Measurements from ENCODE around the gene LRP5. TPM values are rescaled to one million over a fixed set of nuclear protein-coding genes. Genes with fewer than 3 reads are reported as not detected.
A peak's percentile ranks its signal among the peaks of the same experiment; 100 is the strongest.

The LRP5 gene
- total and polyA plus RNA-seq, 9 donors: 3.1 to 63.8 (median 47.2) TPM

GRCh38 chr11:68372625-68373024 lies 60.2 kb downstream of the LRP5 start:
- H3K27ac ChIP-seq: peak overlapping the region in 1 of 2 donors; percentile 82
- 46 to 68% (median 48%) methylated on average over 15 of the region's 15 CpGs for WGBS, 3 donors
- TF ChIP-seq CTCF (IDR thresholded peaks at IDR 0.05) (no peak), EP300 (IDR thresholded peaks at IDR 0.05) (no peak), POLR2A (IDR thresholded peaks at IDR 0.05) (no peak)
- H3K36me3 ChIP-seq: no peaks in the 10 kb centered on the region
- no peaks in the 10 kb centered on the region for H3K27me3 ChIP-seq
- DNase-seq: peak in 3 of 5 donors; percentile 49 to 59 (median 54)
- no peak overlapping the region for H3K4me3 ChIP-seq
- no peaks in the 10 kb centered on the region for H3K9me3 ChIP-seq
- H3K4me1 ChIP-seq (ENCODE audit: insufficient read depth): peaks cover 18% of the 10 kb centered on the region
- intact Hi-C loops (cut with DNase I): loop anchor here in 1 of 4 donors (10.0 kb wide), 1 partner anchor 58 kb away; the partner anchor contains the start of gene LRP5

- Histone ChIP-seq H3K36me3 (no peaks in the 10 kb centered on the region), H3K27me3 (no peaks in the 10 kb centered on the region), H3K27ac (peak overlapping the region; percentile 64 to 82), H3K4me1 (ENCODE audit: insufficient read depth) (peaks cover 18% of the 10 kb centered on the region), H3K4me3 (no peak overlapping the region), H3K9me3 (no peaks in the 10 kb centered on the region)
- DNase-seq: peak; percentile 58 to 72 (median 64)
- intact Hi-C loops (cut with DNase I): loop anchor here in 1 of 4 donors (10.0 kb wide), 1 partner anchor 59 kb away; the partner anchor contains the start of gene LRP5
- TF ChIP-seq CTCF (IDR thresholded peaks at IDR 0.05) (no peak), POLR2A (IDR thresholded peaks at IDR 0.05) (no peak), EP300 (IDR thresholded peaks at IDR 0.05) (no peak)
- WGBS, 3 donors: 46 to 55% (median 51%) methylated on average over 19 to 22 of the region's 22 CpGs
Observed at GRCh38 chr11:68373189-68373814, 60.9 kb downstream of the LRP5 start.

GRCh38 chr11:68373815-68374501 lies 61.6 kb downstream of the LRP5 start:
- Histone ChIP-seq H3K9me3 (no peaks in the 10 kb centered on the region), H3K4me3 (peak overlapping the region; percentile 11), H3K36me3 (no peaks in the 10 kb centered on the region), H3K4me1 (ENCODE audit: insufficient read depth) (peaks cover 18% of the 10 kb centered on the region), H3K27me3 (no peaks in the 10 kb centered on the region), H3K27ac (peak overlapping the region; percentile 64 to 82)
- peak in 3 of 5 donors; percentile 31 to 55 (median 45) for DNase-seq
- TF ChIP-seq CTCF (IDR thresholded peaks at IDR 0.05) (no peak), POLR2A (IDR thresholded peaks at IDR 0.05) (no peak), EP300 (IDR thresholded peaks at IDR 0.05) (no peak)
- 8 to 14% (median 10%) methylated on average over 33 of the region's 33 CpGs for WGBS, 3 donors
- intact Hi-C loops (cut with DNase I): loop anchor here in 1 of 4 donors (10.0 kb wide), 1 partner anchor 59 kb away; the partner anchor contains the start of gene LRP5

- H3K4me1 ChIP-seq (ENCODE audit: insufficient read depth): peaks cover 18% of the 10 kb centered on the region
- no peak overlapping the region for H3K4me3 ChIP-seq
- WGBS, 3 donors: 49 to 56% (median 55%) methylated on average over 12 of the region's 12 CpGs
- no peaks in the 10 kb centered on the region for H3K27me3 ChIP-seq
- TF ChIP-seq CTCF (IDR thresholded peaks at IDR 0.05) (no peak), POLR2A (IDR thresholded peaks at IDR 0.05) (no peak), EP300 (IDR thresholded peaks at IDR 0.05) (no peak)
- H3K9me3 ChIP-seq: no peaks in the 10 kb centered on the region
- no peaks in the 10 kb centered on the region for H3K36me3 ChIP-seq
- intact Hi-C loops (cut with DNase I): loop anchor here in 1 of 4 donors (10.0 kb wide), 1 partner anchor 60 kb away; the partner anchor contains the start of gene LRP5
- DNase-seq: no peak
- peak overlapping the region in 1 of 2 donors; percentile 82 for H3K27ac ChIP-seq
Observed at GRCh38 chr11:68374531-68374930, 62.1 kb downstream of the LRP5 start.

Measured in ovary (tissue), 9 donors.